ENCODE measurements around the gene KAT2B.

GRCh38 chr3:20128358-20128757 lies 88.1 kb downstream of the KAT2B start:
- TF ChIP-seq CTCF (IDR thresholded peaks at IDR 0.05) = no peak
- TF ChIP-seq EZH2 (IDR thresholded peaks at IDR 0.05; ENCODE audit: borderline replicate concordance, insufficient read depth, low read depth, low read length, poor library complexity, severe bottlenecking) = no peak

Measured in B cell (primary cell).